MM.1S (cell line): Measurements from ENCODE around the gene TRIM54.

Experiments
- DNase-seq: peaks from one replicate; pipeline ENCODE4 v3.0.0-alpha.2; 2015
- H2AFZ ChIP-seq: fragments of 300-600 bp; sonication (generic); 2 replicates; pipeline ENCODE4 v1.6.0; 2016; ENCODE audit warnings: antibody characterized with exemption, low read length
- H3F3A ChIP-seq: fragments of 300-600 bp; sonication (generic); 2 replicates; pipeline ENCODE4 v1.6.1; 2016; ENCODE audit warnings: mild to moderate bottlenecking, antibody characterized with exemption, low read length, moderate library complexity, mixed read lengths; ENCODE audit not compliant: insufficient read depth
- H3K27ac ChIP-seq: fragments of 300-600 bp; sonication (generic); 2 replicates; pipeline ENCODE4 v1.5.1; 2016; ENCODE audit warnings: mild to moderate bottlenecking, low read length
- H3K27me3 ChIP-seq: fragments of 300-600 bp; sonication (generic); replicated peaks from 2 replicates; pipeline ENCODE4 v1.6.0; 2016; ENCODE audit warnings: low read length; ENCODE audit not compliant: insufficient read depth
- H3K36me3 ChIP-seq: fragments of 300-600 bp; sonication (generic); replicated peaks from 2 replicates; pipeline ENCODE4 v1.6.1; 2016; ENCODE audit warnings: mild to moderate bottlenecking, low read length, mixed read lengths; ENCODE audit not compliant: insufficient read depth
- H3K4me1 ChIP-seq: fragments of 300-600 bp; sonication (generic); 2 replicates; pipeline ENCODE4 v1.6.1; 2016; ENCODE audit warnings: low read length, mixed read lengths
- H3K4me2 ChIP-seq: fragments of 300-600 bp; sonication (generic); 2 replicates; pipeline ENCODE4 v1.6.0; 2016; ENCODE audit warnings: low read depth, low read length
- H3K4me3 ChIP-seq: fragments of 300-600 bp; sonication (generic); 2 replicates; pipeline ENCODE4 v1.5.1; 2016; ENCODE audit warnings: low read length, mixed read lengths
- H3K79me2 ChIP-seq: fragments of 300-600 bp; sonication (generic); 2 replicates; pipeline ENCODE4 v1.6.1; 2016; ENCODE audit warnings: mixed run types, low read length, mixed read lengths
- H3K9ac ChIP-seq: fragments of 300-600 bp; sonication (generic); 2 replicates; pipeline ENCODE4 v1.6.1; 2016; ENCODE audit warnings: low read length, mixed read lengths
- H3K9me2 ChIP-seq: fragments of 300-600 bp; sonication (generic); replicated peaks from 2 replicates; pipeline ENCODE4 v1.6.1; 2016; ENCODE audit warnings: mild to moderate bottlenecking, low read length, mixed read lengths; ENCODE audit not compliant: insufficient read depth
- H3K9me3 ChIP-seq: fragments of 300-600 bp; sonication (generic); replicated peaks from 2 replicates; pipeline ENCODE4 v1.6.1; 2016; ENCODE audit warnings: mild to moderate bottlenecking, low read length, mixed read lengths; ENCODE audit not compliant: insufficient read depth
- H4K20me1 ChIP-seq: fragments of 300-600 bp; sonication (generic); 2 replicates; pipeline ENCODE4 v1.6.1; 2016; ENCODE audit warnings: mild to moderate bottlenecking, low read length, moderate library complexity, mixed read lengths; ENCODE audit not compliant: insufficient read depth
- CTCF ChIP-seq: fragments of 300-600 bp; sonication (generic); IDR thresholded peaks from 2 replicates; pipeline ENCODE4 v1.5.1; 2016; ENCODE audit warnings: antibody characterized with exemption, low read length, mixed read lengths
- EZH2 ChIP-seq: fragments of 300-600 bp; sonication (generic); optimal IDR thresholded peaks from 2 replicates; pipeline ENCODE3; 2017; ENCODE audit warnings: low read depth, mild to moderate bottlenecking, antibody characterized with exemption, low read length, mixed read lengths
- EZH2phosphoT487 ChIP-seq: fragments of 300-600 bp; sonication (generic); IDR thresholded peaks from 2 replicates; pipeline ENCODE4 v1.6.1; 2018; ENCODE audit warnings: antibody characterized with exemption, low read length

TRIM54 gene

DNA sequence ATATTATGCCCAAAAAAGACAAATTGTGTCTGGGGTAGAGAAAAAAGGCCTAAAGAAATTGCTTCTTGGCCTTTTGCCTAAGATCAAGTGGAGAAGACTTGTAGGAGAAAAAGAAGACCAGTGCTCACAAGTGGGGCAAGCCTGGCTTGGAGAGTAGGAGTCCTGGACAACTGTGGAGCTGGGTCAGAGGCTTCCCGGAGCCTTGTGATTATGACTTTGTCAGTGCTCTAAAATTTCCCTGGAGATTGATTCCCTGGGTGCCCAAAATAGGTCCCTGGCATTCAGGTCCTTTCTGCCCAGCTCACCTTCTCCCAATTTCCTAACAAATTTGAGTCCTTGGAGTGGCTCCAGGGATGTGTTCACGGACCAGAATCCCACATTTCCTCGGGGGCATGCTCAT is 787 bp upstream of the TRIM54 start:
- Histone ChIP-seq H3F3A (no peaks in the 10 kb centered on the region), H3K36me3 (no peaks in the 10 kb centered on the region), H3K27me3 (no peaks in the 10 kb centered on the region), H3K79me2 (no peaks in the 10 kb centered on the region), H3K9me2 (no peaks in the 10 kb centered on the region), H3K4me1 (no peaks in the 10 kb centered on the region), H2AFZ (no peak overlapping the region), H3K9ac (no peak overlapping the region), H3K9me3 (no peaks in the 10 kb centered on the region), H4K20me1 (no peaks in the 10 kb centered on the region), H3K4me2 (no peak overlapping the region), H3K4me3 (no peak overlapping the region), H3K27ac (no peak overlapping the region)
- TF ChIP-seq EZH2 (no peak), CTCF (no peak), EZH2phosphoT487 (no peak)
- DNase-seq: no peak

DNA sequence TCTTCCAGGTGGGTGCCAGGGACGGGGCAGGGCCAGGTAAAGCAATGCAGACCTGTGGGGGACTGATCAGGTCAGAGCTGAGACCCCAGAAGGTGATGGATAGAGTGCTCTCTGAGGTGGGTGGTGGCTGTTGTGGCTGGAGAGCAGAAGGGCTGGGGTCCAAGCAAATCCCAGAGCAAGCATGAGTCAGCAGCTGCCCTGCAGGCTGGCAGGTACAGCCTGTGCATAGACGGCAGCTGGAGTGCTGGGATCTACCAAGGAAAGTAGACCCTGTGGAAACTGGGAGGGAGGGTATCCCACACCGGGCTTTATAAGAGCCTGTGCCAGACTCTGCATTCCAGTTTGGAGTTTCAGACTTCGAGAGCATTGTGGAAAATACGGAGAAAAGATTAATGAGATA is 663 bp downstream of the TRIM54 start:
- H3K9ac ChIP-seq: no peak overlapping the region
- no peak for DNase-seq
- H3K27ac ChIP-seq: no peak overlapping the region
- H3K4me1 ChIP-seq: no peaks in the 10 kb centered on the region
- no peaks in the 10 kb centered on the region for H3K79me2 ChIP-seq
- H3K9me3 ChIP-seq: no peaks in the 10 kb centered on the region
- no peaks in the 10 kb centered on the region for H4K20me1 ChIP-seq
- H3K4me2 ChIP-seq: no peak overlapping the region
- no peaks in the 10 kb centered on the region for H3K27me3 ChIP-seq
- no peaks in the 10 kb centered on the region for H3K9me2 ChIP-seq
- no peaks in the 10 kb centered on the region for H3K36me3 ChIP-seq
- H2AFZ ChIP-seq: no peak overlapping the region
- H3K4me3 ChIP-seq: no peak overlapping the region
- no peaks in the 10 kb centered on the region for H3F3A ChIP-seq
- no peak for TF ChIP-seq CTCF
- no peak for TF ChIP-seq EZH2phosphoT487
- no peak for TF ChIP-seq EZH2

DNA sequence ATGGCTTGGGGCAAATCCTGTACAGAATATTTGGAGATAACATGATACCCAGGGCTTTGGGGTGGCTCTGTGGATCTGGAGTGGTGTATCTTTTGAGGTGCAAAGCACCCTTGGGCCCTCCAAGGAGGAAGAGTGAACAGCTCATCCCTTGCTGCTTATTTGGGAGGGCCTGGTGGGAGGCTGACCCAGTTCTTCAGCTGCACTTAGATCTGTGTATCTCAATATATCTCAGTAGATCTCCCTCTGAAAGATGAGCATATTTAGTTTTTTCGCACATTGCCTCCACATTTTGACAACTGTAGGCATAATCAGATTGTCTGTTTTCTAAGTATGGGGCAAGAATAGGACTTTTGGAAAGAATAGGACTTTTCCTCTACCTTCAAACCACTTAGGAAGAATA is 2.8 kb downstream of the TRIM54 start:
- H3K4me1 ChIP-seq: no peaks in the 10 kb centered on the region
- H3K9me2 ChIP-seq: no peaks in the 10 kb centered on the region
- H3K4me3 ChIP-seq: no peak overlapping the region
- H3F3A ChIP-seq: no peaks in the 10 kb centered on the region
- no peaks in the 10 kb centered on the region for H4K20me1 ChIP-seq
- no peaks in the 10 kb centered on the region for H3K9me3 ChIP-seq
- no peaks in the 10 kb centered on the region for H3K36me3 ChIP-seq
- H3K79me2 ChIP-seq: no peaks in the 10 kb centered on the region
- no peak overlapping the region for H3K9ac ChIP-seq
- H2AFZ ChIP-seq: no peak overlapping the region
- no peak overlapping the region for H3K4me2 ChIP-seq
- TF ChIP-seq EZH2 (no peak), EZH2phosphoT487 (no peak), CTCF (no peak)
- H3K27me3 ChIP-seq: no peaks in the 10 kb centered on the region
- no peak overlapping the region for H3K27ac ChIP-seq
- DNase-seq: no peak

GRCh38 chr2:27285481-27285880 is 3.3 kb downstream of the TRIM54 start:
- Histone ChIP-seq H3K4me2 (no peak overlapping the region), H2AFZ (no peak overlapping the region), H3K27ac (no peak overlapping the region), H3K27me3 (no peaks in the 10 kb centered on the region), H3K4me3 (no peak overlapping the region), H3F3A (no peaks in the 10 kb centered on the region), H3K9me3 (no peaks in the 10 kb centered on the region), H4K20me1 (no peaks in the 10 kb centered on the region), H3K4me1 (no peaks in the 10 kb centered on the region), H3K9me2 (no peaks in the 10 kb centered on the region), H3K9ac (no peak overlapping the region), H3K79me2 (no peaks in the 10 kb centered on the region), H3K36me3 (no peaks in the 10 kb centered on the region)
- TF ChIP-seq EZH2 (no peak), EZH2phosphoT487 (no peak), CTCF (no peak)
- DNase-seq: no peak
